Measurements from ENCODE around the gene FBP2.

- no peak for TF ChIP-seq CTCF (IDR thresholded peaks at IDR 0.05)
- no peak for TF ChIP-seq EZH2 (IDR thresholded peaks at IDR 0.05; ENCODE audit: borderline replicate concordance, insufficient read depth, low read depth, low read length, poor library complexity, severe bottlenecking)
These were observed 7.1 kb upstream of the FBP2 start for GRCh38 chr9:94600715-94601114.

Data from B cell (primary cell).